Activated T-helper 17 cell treated with anti-CD3 and anti-CD28 coated beads, Interleukin-2, amount 50 U/mL, for 72 hours (primary cell): ENCODE results near the gene TBC1D17. TPM values are rescaled to one million over a fixed set of nuclear protein-coding genes. Genes with fewer than 3 reads are reported as not detected.

ENCODE experiments used
- ATAC-seq: fragments of 150-1000 bp; cut with Tn5 transposase; replicated peaks from 2 replicates; pipeline ENCODE4 v1.10.0; 2021; ENCODE audit warnings: mild to moderate bottlenecking, moderate library complexity
- H3K27ac Mint-ChIP-seq: one replicate; pipeline ENCODE4 v1.8.0; 2022; ENCODE audit warnings: mixed read lengths
- H3K27me3 Mint-ChIP-seq: one replicate; pipeline ENCODE4 v1.8.0; 2022; ENCODE audit warnings: mixed read lengths
- H3K36me3 Mint-ChIP-seq: one replicate; pipeline ENCODE4 v1.8.0; 2022; ENCODE audit warnings: low read depth, mild to moderate bottlenecking, mixed read lengths
- H3K4me1 Mint-ChIP-seq: one replicate; pipeline ENCODE4 v1.8.0; 2022; ENCODE audit warnings: mixed read lengths
- H3K4me3 Mint-ChIP-seq: one replicate; pipeline ENCODE4 v1.8.0; 2022; ENCODE audit warnings: mild to moderate bottlenecking, mixed read lengths
- H3K9me3 Mint-ChIP-seq: one replicate; pipeline ENCODE4 v1.8.0; 2022; ENCODE audit warnings: mixed read lengths
- total RNA-seq, 2 donors: library from RNA; stranded (reverse); gene quantifications; one replicate each; pipeline ENCODE4 v1.2.3, GENCODE V29; 2022

TBC1D17 gene
- total RNA-seq, 2 donors from 2014 or later, result 21.4 to 57.4 TPM

GRCh38 chr19:49931293-49932040, 54.0 kb downstream of the TBC1D17 start:
- ATAC-seq, result no peak
- peaks cover 50% of the 10 kb centered on the region for H3K36me3 Mint-ChIP-seq
- no peaks in the 10 kb centered on the region for H3K27me3 Mint-ChIP-seq
- peak overlapping the region; percentile 94 for H3K4me3 Mint-ChIP-seq
- H3K27ac Mint-ChIP-seq, result peak overlapping the region; percentile 98
- peaks cover 43% of the 10 kb centered on the region for H3K4me1 Mint-ChIP-seq
- H3K9me3 Mint-ChIP-seq, result no peaks in the 10 kb centered on the region

DNA sequence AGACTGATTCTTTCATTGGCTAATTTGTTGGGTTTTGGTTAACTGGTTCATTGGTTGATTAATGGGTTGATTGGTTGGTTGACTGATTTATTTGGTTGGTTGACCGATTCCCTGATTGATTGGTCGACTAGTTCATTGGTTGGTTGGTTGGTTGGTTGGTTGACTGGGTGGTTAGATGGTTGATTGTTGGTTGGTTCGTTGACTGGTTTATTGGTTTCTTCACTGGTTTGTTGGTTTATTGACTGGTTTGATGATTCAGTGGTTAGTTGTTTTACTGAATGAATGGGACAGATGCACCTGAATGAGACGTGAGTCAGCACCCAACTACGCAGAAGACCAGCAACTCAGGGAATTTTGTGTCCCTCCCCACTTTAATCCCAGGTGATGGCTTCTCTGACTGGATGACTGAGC, 54.5 kb downstream of the TBC1D17 start:
- H3K4me1 Mint-ChIP-seq, result peaks cover 43% of the 10 kb centered on the region
- no peaks in the 10 kb centered on the region for H3K9me3 Mint-ChIP-seq
- no peaks in the 10 kb centered on the region for H3K27me3 Mint-ChIP-seq
- peaks cover 44% of the 10 kb centered on the region for H3K36me3 Mint-ChIP-seq
- ATAC-seq, result no peak
- H3K27ac Mint-ChIP-seq, result peak overlapping the region; percentile 98
- peak overlapping the region; percentile 94 for H3K4me3 Mint-ChIP-seq

DNA sequence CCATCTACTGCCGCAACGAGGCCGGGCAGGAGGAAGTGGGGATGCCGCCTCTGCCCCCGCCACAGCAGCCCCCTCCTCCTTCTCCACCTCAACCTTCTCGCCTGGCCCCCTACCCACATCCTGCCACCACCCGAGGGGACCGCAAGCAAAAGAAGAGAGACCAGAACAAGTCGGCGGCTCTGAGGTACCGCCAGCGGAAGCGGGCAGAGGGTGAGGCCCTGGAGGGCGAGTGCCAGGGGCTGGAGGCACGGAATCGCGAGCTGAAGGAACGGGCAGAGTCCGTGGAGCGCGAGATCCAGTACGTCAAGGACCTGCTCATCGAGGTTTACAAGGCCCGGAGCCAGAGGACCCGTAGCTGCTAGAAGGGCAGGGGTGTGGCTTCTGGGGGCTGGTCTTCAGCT, 55.2 kb downstream of the TBC1D17 start:
- Mint-ChIP-seq H3K9me3 (no peaks in the 10 kb centered on the region), H3K36me3 (peaks cover 37% of the 10 kb centered on the region), H3K27ac (peak overlapping the region; percentile 98), H3K4me1 (peaks cover 37% of the 10 kb centered on the region), H3K4me3 (peak overlapping the region; percentile 94), H3K27me3 (no peaks in the 10 kb centered on the region)
- no peak for ATAC-seq

DNA sequence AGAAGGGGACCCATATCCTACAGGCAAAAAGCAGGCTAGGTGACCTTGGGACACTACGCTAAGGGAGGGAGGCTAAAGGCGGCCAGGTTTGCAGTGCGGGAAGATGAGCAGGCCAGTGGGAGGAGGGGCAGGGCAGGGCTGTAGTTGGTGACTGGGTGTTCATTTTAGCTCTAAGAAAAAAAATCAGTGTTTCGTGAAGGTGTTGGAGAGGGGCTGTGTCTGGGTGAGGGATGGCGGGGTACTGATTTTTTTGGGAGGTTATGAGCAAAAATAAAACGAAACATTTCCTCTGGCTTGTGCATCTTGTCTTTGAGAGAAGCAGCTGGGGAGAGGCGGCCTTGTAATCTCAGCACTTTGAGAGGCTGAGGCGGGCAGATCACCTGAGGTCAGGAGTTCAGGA, 56.1 kb downstream of the TBC1D17 start:
- Mint-ChIP-seq H3K27me3 (no peaks in the 10 kb centered on the region), H3K4me1 (peaks cover 31% of the 10 kb centered on the region), H3K4me3 (peak overlapping the region; percentile 94), H3K9me3 (no peaks in the 10 kb centered on the region), H3K27ac (peak overlapping the region; percentile 98), H3K36me3 (peaks cover 28% of the 10 kb centered on the region)
- ATAC-seq, result no peak

- H3K27me3 Mint-ChIP-seq, result peaks cover 8% of the 10 kb centered on the region
Observed at GRCh38 chr19:49936549-49936948, 59.0 kb downstream of the TBC1D17 start.

GRCh38 chr19:49937750-49938381, 60.4 kb downstream of the TBC1D17 start:
- H3K36me3 Mint-ChIP-seq, result no peaks in the 10 kb centered on the region
- peak; percentile 88 for ATAC-seq
- H3K4me1 Mint-ChIP-seq, result peaks cover 9% of the 10 kb centered on the region
- peak overlapping the region; percentile 31 for H3K4me3 Mint-ChIP-seq
- no peaks in the 10 kb centered on the region for H3K9me3 Mint-ChIP-seq
- H3K27ac Mint-ChIP-seq, result no peak overlapping the region
- H3K27me3 Mint-ChIP-seq, result peaks cover 15% of the 10 kb centered on the region

More at GRCh38 chr19:49936549-49936948, 59.0 kb downstream of the TBC1D17 start:
- no peaks in the 10 kb centered on the region for H3K9me3 Mint-ChIP-seq
- H3K27ac Mint-ChIP-seq, result no peak overlapping the region
- peaks cover 16% of the 10 kb centered on the region for H3K4me1 Mint-ChIP-seq
- no peak for ATAC-seq
- H3K36me3 Mint-ChIP-seq, result peaks cover 8% of the 10 kb centered on the region
- H3K4me3 Mint-ChIP-seq, result no peak overlapping the region

Other genes starting within 250 kb of the TBC1D17 start
- 10 to 100 TPM in 1 of 2 donors, 1 to 10 TPM in 1; 7.6 to 14.3 TPM for gene RRAS, start 237.6 kb upstream of the TBC1D17 start, total RNA-seq
- gene SCAF1, start 235.5 kb upstream of the TBC1D17 start, total RNA-seq, result 10 to 100 TPM; 53.8 to 60.5 TPM
- 100 to 1,000 TPM; 150 to 218 TPM for gene IRF3, start 211.8 kb upstream of the TBC1D17 start, total RNA-seq
- 10 to 100 TPM; 61.1 to 80.5 TPM for gene BCL2L12, start 211.8 kb upstream of the TBC1D17 start, total RNA-seq
- 100 to 1,000 TPM; 183 to 345 TPM for gene PRMT1, start 200.4 kb upstream of the TBC1D17 start, total RNA-seq
- 1 to 10 TPM; 8.5 to 8.6 TPM for gene ADM5, start 188.1 kb upstream of the TBC1D17 start, total RNA-seq
- 1 to 10 TPM in 1 of 2 donors, under 1 TPM in 1; 0.93 to 4.3 TPM for gene CPT1C, start 186.6 kb upstream of the TBC1D17 start, total RNA-seq
- under 1 TPM; 0.32 to 0.45 TPM for gene TSKS, start 114.4 kb upstream of the TBC1D17 start, total RNA-seq
- gene AP2A1, start 110.7 kb upstream of the TBC1D17 start, total RNA-seq, result 10 to 100 TPM; 77.5 to 87.0 TPM
- 10 to 100 TPM; 15.5 to 19.1 TPM for gene FUZ, start 64.4 kb upstream of the TBC1D17 start, total RNA-seq
- gene MED25, start 59.4 kb upstream of the TBC1D17 start, total RNA-seq, result 10 to 100 TPM; 55.6 to 56.1 TPM
- gene PTOV1, start 26.5 kb upstream of the TBC1D17 start, total RNA-seq, result 100 to 1,000 TPM in 1 of 2 donors, 10 to 100 TPM in 1; 82.7 to 109 TPM
- gene PNKP, start 10.1 kb upstream of the TBC1D17 start, total RNA-seq, result 100 to 1,000 TPM; 100 to 111 TPM
- gene AKT1S1, start 347 bp upstream of the TBC1D17 start, total RNA-seq, result 10 to 100 TPM; 33.8 to 72.8 TPM
- gene IL4I1, start 19.2 kb downstream of the TBC1D17 start, total RNA-seq, result 100 to 1,000 TPM in 1 of 2 donors, 10 to 100 TPM in 1; 42.0 to 177 TPM
- gene ATF5, start 51.5 kb downstream of the TBC1D17 start, total RNA-seq, result 10 to 100 TPM; 26.0 to 28.6 TPM
- 100 to 1,000 TPM; 158 to 172 TPM for gene NUP62, start 51.8 kb downstream of the TBC1D17 start, total RNA-seq
- gene SIGLEC11, start 83.5 kb downstream of the TBC1D17 start, total RNA-seq, result not detected
- 10 to 100 TPM; 53.7 to 79.8 TPM for gene VRK3, start 147.7 kb downstream of the TBC1D17 start, total RNA-seq
- 10 to 100 TPM; 11.1 to 12.4 TPM for gene ZNF473, start 148.3 kb downstream of the TBC1D17 start, total RNA-seq